NCI-H446 (cell line): ENCODE measurements around the gene LRP3.
"Not testable (repeated sequence)": the region's sequence is repeated elsewhere in the genome, so short reads cannot be mapped to it uniquely, and the experiment has no call there.

Source experiments
- DNase-seq, 2 experiments: peaks; one replicate each; lab custom pipeline; 2025; lab: John Stamatoyannopoulos, UW

Gene LRP3

GRCh38 chr19:33217881-33218280 lies 23.8 kb downstream of the LRP3 start:
- no peak for DNase-seq

DNA sequence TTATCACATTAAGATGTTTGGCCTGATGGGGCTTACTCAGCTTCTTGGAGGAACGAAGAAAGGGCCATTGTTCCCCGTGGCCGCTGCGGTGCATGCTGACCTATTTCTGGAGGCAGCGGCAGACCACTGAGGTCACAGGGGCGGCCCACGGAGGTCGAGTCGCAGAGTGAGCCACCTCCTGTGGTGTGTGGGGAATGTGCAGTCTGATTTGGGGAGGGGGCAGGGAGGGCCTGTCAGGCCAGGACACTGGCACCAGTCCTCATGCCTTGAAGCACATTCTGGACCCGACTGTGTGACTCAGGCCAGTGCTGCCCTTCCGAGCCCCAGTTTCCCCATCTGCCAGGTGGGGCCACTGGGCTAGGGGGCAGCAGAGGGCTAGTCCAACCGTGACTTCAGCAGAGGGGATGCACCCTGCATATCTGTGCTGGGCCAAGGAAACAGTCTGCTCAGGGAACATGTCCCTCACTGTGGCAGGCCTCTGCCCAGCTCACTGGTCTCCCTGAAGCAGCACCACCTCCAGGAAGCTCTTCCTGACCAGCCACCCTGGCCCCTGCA lies 25.2 kb downstream of the LRP3 start:
- no peak for DNase-seq

DNA sequence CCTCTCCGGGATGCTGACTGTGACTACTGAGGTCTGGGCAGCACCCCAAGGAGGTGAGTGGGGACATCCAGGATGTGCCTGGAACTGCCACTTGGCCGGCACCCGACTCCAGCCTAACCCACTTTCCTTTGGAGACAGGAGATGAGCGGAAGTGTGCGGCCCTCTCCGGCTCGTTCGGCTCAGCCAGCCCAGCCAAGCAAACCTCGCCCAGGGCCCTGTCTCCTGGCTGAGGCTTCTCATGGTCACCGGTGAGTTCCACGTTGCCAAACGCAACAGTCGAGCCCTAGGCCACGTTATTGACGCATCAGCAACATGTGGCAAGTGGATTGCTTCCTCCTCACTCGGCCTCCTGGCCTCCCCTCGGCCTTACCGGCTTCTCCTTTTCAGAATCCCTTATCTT lies 26.0 kb downstream of the LRP3 start:
- DNase-seq = no peak

DNA sequence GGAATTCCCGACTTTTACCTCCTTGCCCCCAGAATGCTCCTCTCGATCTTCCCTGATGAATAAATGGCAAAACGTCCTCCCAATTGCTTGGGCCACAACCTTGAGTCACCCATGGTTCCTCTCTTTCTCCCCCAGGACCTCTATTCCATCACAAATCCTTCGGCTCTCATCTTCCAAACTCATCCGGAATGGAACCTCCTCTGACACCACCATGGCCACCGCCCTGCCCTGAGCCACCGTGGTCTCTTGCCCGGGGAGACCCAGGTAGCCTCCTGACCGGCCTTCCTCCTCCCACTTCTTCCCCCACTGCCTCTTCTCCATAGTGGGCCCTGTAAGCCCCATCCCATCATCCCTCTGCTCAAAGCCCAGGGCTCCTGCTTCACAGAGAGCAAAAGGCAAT lies 26.6 kb downstream of the LRP3 start:
- no peak for DNase-seq

GRCh38 chr19:33221638-33222037 lies 27.5 kb downstream of the LRP3 start:
- no peak for DNase-seq

DNA sequence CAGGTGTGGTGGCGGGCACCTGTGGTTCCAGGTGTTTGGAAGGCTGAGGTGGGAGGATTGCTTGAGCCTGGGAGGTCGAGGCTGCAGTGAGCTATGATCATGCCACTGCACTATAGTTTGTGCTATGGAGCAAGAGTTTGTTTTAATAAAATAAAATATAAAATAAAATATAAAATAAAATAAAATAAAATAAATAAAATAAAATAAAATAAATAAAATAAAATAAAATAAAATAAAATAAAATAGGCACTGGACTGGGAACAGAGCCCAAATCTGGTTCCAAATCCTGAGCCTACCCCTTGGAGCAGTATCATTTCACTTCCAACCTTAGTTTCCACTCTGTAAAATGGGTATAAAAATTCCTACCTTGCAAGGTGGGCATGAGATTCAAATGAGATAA lies 28.1 kb downstream of the LRP3 start:
- not testable (repeated sequence) for DNase-seq

DNA sequence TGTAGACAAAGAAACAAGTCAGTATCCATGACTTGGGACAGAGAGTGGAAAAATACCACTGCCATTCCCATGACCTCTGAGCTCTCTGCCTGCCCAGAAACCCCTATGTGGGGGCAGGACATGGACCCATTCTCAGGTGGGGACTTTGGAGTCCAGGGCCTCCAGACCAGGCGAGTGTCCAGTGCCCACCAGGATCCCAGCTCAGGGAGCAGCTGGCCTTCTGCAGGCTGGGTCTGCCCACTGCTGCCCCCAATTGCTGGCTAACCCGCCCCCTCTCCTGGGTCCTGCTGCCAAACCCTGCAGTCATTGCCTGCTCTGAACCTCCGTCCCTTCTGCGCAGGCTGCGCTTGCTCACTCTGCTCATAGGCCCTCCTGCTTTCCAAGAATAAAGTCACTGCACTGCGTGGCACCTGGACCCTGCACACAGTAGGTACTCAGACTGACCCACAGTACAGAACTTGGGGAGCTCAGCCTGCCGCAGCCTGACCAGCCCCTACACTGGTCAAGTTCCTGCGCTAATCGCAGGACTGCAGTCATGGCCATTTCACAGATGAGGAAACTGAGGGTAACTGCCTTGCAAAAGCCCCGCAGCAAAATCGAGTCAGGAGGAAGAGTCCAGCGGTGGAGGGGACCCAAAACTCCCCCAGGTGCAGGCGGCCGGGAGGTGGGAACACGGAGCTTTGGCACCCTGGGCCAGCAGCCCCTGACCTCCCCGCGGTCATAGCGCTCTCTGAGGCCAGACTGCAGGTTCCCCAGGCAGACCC lies 30.7 kb downstream of the LRP3 start:
- no peak for DNase-seq

- DNase-seq = no peak
Measured at GRCh38 chr19:33225458-33225926, 31.4 kb downstream of the LRP3 start, which contains the start of gene SLC7A10. TSS of gene SLC7A10 (minus strand) at chr19:33225850. CDS start at chr19:33225703, 147 bp downstream.

DNA sequence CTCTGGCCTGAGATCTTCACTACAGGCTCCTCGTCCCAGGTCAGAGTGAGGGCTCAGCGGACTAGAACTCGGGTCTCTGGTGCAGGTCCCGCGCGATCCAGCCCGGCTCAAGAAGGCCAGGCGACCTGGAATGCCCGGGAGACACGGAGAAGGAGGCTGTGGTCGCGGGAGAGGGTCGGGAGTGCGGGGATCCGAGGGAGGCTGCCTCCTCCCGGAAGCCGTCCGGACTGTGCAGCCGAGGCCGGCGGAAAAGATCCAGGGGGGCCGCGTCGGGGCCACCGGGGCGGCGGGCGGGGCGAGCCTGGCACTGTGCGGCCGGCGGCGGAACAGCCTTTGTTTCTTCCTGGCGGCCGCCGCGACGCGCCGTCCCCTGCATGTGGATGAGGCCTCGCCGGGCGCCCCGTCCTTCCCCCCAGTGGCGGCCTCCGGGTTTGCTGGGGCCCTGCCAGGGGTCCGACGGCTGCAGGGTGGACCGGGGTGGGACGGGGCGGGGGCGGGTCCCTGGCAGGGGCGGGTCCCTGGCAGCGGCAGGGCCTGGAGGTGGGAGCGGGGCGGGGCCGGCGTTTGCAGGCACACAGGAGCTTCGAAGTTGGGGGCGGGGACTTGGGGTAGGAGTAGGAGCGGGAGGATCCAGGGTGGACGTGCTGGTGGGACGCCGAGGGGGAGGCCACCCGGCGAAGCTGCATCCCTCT lies 32.6 kb downstream of the LRP3 start:
- DNase-seq = no peak

GRCh38 chr19:33227242-33227650 lies 33.1 kb downstream of the LRP3 start:
- DNase-seq = no peak

GRCh38 chr19:33227870-33228599 lies 33.9 kb downstream of the LRP3 start:
- DNase-seq = no peak

DNA sequence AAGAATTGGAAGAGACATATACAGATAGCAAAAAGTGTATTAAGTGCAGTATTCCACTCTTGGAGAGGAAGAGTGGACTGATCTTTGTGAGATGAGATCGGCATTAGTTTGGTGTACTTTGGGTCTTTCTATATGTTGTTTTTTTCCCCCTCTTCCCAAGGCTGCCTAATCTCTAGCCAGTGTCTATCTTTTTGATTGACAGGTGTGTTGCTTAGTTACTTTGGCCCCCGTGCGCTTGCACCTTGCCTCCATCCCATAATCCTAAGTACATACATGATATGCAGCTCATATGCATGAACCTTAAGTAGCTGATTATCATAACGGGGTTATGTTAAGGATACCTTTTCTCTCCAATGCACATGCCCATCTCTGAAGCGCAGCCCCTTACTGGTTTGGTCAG lies 35.8 kb downstream of the LRP3 start:
- DNase-seq = no peak

DNA sequence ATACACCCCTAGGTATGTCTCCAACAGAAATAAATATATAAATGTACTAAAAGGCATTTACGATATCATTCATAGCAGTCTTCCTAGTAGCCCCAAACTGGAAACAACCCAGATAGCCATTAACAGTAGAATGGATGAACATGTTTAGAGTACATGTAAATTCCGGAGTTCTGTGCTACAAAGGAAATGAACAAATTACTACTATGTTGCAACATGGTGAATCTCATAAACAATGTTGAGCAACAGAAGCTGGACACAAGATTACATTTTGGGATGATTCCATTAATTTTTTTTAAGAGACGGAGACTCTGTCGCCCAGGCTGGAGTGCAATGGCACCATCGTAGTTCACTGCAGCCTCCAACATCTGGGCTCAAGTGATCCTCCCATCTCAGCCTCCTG lies 37.4 kb downstream of the LRP3 start:
- no peak for DNase-seq

GRCh38 chr19:33232656-33233055 lies 38.5 kb downstream of the LRP3 start:
- DNase-seq = no peak

- no peak for DNase-seq
Measured at GRCh38 chr19:33233056-33233873, 39.1 kb downstream of the LRP3 start.

DNA sequence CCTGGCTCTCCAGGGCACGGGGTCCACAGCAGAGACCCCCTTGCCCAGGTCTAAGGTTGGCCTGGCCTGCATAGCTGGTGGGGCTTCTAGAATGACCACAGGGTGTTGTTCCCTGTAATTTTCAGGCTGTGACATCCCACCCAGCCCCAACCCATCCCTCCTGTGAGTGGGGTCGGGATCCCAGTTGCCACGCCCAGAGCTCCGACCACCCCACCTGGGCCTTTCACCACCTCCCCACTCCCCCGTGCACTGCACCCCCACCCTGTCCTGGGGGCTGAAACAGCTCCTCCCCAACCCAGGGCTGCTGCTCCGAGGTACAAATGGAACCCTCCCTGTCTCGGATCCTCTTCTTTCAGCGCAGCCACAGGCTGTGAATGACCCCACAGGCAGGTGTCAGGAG lies 40.0 kb downstream of the LRP3 start:
- no peak for DNase-seq

- DNase-seq = no peak
Measured at GRCh38 chr19:33234736-33235135, 40.6 kb downstream of the LRP3 start.

GRCh38 chr19:33235269-33235995 lies 41.3 kb downstream of the LRP3 start:
- peak; percentile 41 to 76 for DNase-seq

DNA sequence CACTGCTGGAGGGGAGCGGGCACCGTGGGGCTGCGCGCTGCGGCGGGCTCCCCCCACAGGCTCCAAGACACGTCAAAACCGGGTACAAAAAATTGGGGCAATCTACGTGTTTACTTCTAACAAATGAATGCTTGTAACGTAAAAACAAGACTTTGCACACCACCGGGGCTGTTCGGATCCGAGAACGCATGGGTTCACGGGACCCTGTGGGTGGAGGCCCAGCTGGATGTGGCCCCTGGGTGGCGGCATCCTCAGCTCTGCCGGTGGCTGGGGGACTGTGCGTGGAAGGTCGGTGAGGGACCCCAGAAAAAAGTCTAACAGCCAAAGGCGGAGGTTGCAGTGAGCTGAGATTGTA lies 41.8 kb downstream of the LRP3 start:
- DNase-seq = no peak

DNA sequence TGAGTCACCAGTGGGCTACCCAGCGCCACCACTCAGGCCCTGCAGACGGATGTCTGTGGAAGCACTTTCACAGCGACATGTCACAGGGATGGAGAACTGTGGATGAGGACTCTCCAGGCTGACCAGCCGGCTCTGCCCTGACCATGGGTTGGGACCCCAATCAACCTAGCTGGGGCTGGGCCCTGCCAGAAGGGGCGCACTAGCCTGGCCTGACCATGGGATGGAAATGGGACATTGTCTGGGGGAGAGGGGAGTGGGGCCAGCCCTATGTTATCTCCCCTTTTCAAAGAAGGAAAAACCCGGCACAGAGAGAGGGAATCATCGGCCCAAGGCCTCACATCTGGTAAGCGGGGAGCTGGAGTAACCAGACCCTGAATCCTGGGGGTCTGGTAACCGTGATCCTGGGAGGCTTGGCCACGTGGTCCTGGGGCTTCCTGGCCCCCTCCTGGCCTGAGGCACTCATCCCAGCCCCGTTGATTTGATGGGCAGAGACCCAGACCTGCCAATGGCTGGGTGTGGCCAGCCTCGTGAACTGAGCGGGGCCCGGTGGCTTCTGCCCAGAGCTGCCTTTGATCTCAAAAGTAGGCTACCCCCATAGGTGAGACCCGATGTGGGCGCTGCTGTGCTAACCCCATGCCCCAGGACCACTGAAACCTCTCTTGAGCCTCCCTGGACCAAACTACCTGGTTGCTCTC lies 42.7 kb downstream of the LRP3 start:
- DNase-seq = no peak
